Stimulated activated CD4-positive, alpha-beta T cell treated with anti-CD3 and anti-CD28 coated beads, Interleukin-12 subunit alpha, Interleukin-12 subunit beta, amount 100 ng/mL, for 24 hours (primary cell): ENCODE measurements around the gene LRRC3.

ENCODE experiments used
- DNase-seq, 2 experiments: peaks; one replicate each; pipeline ENCODE4 v3.0.0-alpha.2; 2020; ENCODE audit warnings: low read depth in 2 of 2

Gene LRRC3

GRCh38 chr21:44478124-44478800 is 23.0 kb downstream of the LRRC3 start:
- DNase-seq, result no peak

GRCh38 chr21:44478801-44479167 is 23.5 kb downstream of the LRRC3 start:
- DNase-seq, result no peak

GRCh38 chr21:44479556-44480199 is 24.4 kb downstream of the LRRC3 start:
- peak; percentile 10 to 23 for DNase-seq

- no peak for DNase-seq
Observed at GRCh38 chr21:44480200-44481053, 25.1 kb downstream of the LRRC3 start.

DNA sequence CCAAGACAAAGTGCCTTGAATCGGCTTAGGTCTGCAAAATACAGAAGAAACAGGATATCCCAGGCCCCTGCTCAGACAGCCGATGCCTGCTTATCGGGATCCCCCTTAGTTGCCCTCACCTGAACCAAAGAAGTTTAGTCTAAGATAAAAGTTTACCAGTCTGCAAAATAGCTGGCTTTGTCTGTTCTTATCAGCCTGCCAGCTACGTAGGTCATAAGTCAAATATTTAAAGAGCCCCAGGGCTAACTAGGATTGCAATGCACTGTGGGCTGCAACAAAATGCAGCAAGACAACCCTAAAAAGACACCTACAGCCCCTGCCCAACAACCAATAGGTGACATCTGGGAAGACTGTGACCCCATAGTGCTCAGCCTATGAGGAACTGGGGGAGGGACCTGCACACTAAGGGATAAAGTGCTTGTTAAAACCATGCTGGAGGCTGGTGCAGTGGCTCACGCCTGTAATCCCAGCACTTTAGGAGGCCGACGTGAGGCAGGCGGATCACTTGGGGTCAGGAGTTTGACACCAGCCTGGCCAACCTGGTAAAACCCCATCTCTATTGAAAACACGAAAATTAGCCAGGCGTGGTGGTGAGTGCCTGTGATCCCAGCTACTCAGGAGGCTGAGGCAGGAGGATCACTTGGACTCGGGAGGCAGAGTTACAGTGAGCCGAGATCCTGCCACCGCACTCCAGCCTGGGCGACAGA is 27.4 kb downstream of the LRRC3 start:
- no peak for DNase-seq

GRCh38 chr21:44483288-44484237 is 28.3 kb downstream of the LRRC3 start:
- no peak for DNase-seq

GRCh38 chr21:44484498-44485253 is 29.4 kb downstream of the LRRC3 start:
- no peak for DNase-seq

DNA sequence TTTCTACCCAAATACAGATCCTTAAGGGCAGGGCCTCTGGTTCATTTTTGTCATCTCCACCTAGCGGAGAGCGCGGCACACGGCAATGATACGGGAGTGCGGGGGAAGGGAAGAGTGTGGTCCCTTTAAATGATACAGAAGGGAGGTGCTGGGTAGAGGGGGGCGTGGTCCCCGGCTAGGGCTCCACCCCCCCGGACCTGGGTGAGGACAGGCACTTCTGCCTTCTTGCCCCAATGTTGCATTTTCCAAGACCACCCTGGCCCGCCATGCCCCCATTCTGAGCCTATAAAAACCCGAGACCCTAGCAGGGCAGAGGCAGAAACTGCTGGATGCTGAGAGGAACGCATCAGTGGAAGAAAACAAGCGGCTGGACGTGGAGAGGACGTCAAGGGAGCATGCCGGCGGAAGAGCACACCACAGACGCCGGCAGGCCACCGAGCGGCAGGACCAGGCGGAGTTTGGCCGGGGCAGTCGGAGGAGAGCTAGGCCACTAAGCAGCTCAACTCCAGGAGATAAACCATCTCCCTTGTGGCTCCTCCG is 30.0 kb downstream of the LRRC3 start:
- DNase-seq, result peak; percentile 22 to 39

- no peak for DNase-seq
Observed at GRCh38 chr21:44485796-44486195, 30.5 kb downstream of the LRRC3 start.

DNA sequence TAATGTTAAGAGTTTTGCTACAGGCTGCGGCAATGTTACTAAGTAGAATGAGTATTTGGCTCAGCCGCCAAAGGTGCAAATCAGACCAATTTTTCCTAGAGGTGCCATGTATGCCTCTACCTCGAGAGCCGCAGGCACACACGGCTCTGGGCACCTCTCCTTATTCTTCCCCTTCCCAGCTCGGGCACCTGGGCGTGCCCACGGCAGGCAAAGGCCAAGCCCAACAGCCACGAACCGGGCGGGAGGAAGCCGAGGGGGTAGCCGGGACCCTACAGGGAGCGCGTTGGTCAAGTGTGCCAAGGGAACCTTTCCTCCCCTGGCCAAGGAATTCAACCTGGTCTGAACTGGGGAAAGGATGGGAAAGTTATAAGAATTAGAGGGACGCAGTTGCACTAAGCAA is 31.0 kb downstream of the LRRC3 start:
- DNase-seq, result no peak

- peak in 1 of 2 experiments; percentile 48 for DNase-seq
Observed at GRCh38 chr21:44487831-44488230, 32.5 kb downstream of the LRRC3 start.

DNA sequence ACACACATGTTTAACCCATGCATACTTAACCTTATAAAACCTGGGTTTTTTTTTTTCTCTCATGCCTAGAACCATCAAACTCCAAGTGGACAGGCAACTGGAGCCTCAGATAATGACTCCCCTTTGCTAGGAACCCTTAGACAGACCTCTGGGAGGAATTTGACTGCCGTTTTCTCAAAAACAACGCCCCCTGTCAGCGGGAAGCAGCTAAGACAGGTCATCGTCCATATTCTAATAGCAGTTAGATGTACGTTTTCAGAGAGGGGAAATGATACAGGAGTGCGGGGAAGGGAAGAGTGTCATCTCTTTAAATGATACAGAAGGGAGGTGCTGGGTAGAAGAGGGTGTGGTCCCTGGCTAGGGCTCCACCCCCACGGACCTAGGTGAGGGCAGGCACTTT is 34.7 kb downstream of the LRRC3 start:
- no peak for DNase-seq

DNA sequence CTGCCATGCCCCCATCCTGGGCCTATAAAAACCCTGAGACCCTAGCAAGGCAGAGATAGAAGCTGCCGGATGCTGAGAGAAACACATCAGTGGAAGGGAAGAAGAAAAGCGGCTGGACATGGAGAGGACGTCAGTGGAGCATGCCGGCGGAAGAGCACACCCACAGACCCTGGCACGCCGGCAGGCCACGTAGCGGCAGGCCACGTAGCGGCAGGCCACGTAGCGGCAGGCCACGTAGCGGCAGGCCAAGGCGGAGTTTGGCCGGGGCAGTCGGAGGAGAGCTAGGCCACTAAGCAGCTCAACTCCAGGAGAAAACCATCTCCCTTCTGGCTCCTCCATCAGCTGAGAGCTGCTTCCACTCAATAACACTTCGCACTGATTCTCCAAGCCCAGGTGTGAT is 35.1 kb downstream of the LRRC3 start:
- no peak for DNase-seq

DNA sequence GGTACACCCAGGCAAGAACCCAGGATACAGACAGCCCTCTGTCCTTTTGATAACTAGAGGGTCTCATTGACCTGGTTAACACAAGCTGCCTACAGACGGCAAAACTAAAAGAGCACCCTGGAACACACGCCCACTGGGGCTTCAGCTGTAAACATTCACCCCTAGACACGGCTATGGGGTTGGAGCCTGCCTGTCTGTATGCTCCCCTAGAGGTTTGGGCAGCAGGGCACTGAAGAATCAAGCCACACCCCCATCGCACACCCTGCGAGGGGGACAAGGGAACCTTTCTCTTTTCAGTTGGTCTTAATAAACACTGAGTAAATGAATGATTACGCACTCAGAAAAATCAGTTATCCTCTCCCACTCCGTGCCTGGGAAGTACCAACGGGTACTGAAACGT is 35.5 kb downstream of the LRRC3 start:
- DNase-seq, result no peak

- no peak for DNase-seq
Observed at GRCh38 chr21:44492567-44493385, 37.5 kb downstream of the LRRC3 start.

- no peak for DNase-seq
Observed at GRCh38 chr21:44494418-44494817, 39.1 kb downstream of the LRRC3 start.

DNA sequence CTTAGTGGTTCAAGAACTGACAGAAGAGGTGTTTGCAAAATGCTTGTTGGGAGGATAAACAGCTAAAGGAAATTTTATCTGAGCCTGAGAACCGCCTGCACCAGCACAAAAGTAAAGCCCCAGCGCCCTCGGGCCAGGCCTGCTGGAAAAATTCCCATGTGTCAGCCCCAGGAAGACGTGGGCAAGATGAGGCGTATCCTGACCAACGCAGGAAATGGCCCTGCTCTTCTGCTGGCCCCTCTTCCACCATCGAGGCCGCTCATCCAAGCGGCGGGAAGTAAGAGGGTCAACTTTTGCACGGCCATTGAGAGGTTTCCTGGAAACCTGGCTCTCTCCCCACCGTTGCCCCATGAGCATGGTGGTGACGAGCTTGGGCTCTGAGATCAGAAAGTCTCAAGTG is 39.6 kb downstream of the LRRC3 start:
- DNase-seq, result no peak

- no peak for DNase-seq
Observed at GRCh38 chr21:44495611-44496563, 40.6 kb downstream of the LRRC3 start.
